HG03135 (cell line): ENCODE measurements around the gene SLC6A2.
"Not testable (repeated sequence)": the region's sequence is repeated elsewhere in the genome, so short reads cannot be mapped to it uniquely, and the experiment has no call there.

Experiments
- ATAC-seq: cut with Tn5 transposase; IDR thresholded peaks from one replicate; pipeline ENCODE4 v1.9.1; 2021; ENCODE audit warnings: mild to moderate bottlenecking, moderate library complexity; ENCODE audit not compliant: unreplicated experiment

Gene SLC6A2

DNA sequence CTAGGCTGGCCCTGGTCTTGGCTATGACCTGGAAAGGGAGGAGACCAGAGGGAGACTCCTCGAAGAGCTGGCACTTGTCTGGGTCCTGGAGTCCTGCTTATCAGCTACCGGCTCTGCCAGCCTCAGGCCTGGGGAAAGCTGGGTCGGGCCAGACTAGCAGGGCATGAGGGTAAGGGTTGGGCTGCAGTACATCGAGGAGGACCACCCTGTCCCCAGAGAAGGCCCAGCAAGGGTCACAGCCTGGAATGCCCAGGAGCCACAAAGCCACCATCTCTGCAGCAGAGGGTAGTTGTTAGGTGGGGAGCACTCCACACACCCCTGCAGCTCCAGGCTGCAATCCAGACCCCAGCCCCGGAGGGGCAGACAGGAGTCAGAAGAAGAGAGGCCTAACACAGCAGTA lies 54.0 kb downstream of the SLC6A2 start:
- no peak for ATAC-seq

- no peak for ATAC-seq
Observed at GRCh38 chr16:55710466-55710865, 54.7 kb downstream of the SLC6A2 start.

GRCh38 chr16:55711959-55712876 lies 56.4 kb downstream of the SLC6A2 start:
- ATAC-seq, result peak; percentile 73

- no peak for ATAC-seq
Observed at GRCh38 chr16:55713103-55713502, 57.3 kb downstream of the SLC6A2 start.

DNA sequence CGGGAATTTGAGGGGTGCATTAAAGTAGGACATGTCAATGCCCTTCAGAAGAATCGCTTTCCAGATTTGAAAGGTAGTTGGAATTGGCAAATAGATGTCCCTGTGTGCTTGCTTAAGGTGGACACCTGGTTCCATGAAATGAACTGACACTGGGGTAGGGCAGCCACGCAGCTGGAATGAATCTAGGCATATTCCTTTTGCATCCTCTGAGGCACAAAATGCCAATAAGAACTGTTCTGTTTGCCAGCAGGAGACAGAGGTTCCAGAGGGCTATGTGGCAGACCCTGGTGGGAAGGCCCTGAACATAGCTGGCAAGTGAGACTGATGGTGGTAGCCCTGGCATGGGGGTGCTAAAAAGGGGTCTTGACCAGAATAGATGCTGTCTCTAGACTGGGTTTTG lies 61.5 kb downstream of the SLC6A2 start:
- ATAC-seq, result no peak

DNA sequence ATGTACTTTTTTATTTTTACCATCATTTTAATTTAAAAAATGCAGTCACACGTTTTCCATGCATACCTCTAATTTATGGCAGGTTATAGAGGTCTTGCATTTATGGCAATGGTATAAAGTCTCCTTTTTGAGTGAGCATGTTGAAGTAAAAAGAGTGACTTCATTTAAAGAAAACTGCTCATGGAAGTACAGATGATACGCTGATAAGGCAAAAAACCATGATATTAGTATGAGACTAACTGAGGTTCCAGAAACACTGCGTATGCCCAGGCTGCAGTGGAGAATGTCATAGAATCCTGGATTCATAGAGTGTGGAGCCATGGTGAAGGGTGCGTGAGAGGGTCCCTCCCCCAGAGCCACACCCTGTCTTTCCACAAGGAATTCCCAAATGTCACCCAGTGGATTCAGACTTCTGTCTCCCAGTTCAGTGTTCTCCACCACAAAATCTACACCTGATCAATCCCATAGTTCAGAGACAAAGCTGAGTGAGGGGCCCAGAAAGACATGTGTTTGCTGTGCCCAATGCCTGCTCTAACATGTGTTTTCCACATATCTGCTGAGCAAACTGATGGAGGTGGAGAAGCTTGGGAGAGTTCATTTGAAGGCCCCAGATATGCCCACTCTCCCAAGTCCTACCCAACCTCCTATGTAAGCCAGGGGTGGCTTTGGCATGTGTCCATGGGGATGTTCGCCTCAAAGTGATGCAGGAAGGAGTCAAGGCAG lies 69.4 kb downstream of the SLC6A2 start:
- ATAC-seq, result no peak

GRCh38 chr16:55728797-55729196 lies 73.0 kb downstream of the SLC6A2 start:
- ATAC-seq, result no peak

DNA sequence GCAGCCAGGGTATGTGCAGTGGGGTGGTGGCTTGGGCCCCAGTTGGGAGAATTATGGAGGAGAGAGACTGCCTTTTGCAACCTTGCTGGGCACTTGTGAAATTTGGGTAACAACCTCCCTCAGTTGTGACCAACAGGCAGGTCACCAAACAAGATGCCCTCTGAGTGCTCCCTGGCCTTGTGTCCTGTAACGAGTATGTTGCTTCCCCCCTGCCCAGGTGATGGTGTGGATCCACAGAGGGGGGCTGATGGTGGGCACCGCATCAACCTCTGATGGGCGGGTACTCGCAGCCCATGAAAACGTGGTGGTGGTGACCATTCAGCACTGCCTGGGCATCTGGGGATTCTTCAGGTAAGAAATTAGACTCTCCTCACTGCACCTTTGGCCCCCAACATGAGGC lies 74.3 kb downstream of the SLC6A2 start:
- no peak for ATAC-seq

DNA sequence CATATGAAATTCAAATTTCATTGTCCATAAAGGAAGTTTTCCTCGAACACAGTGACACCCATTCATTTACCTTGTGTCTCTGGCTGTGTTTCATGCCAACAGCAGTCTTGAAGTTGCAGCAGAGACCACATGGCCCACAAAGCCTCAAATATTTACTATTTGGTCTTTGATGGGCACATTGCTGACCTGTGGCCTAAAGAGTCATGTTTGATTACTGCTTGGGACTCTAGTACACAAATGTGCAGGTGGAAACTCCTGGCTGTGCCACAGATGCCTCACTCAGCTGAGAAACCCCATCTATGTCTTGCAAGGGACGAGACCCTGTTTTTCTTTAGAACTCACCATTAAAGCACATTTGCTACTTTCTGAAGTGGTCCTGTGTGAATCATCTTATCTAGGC lies 76.7 kb downstream of the SLC6A2 start:
- ATAC-seq, result no peak

DNA sequence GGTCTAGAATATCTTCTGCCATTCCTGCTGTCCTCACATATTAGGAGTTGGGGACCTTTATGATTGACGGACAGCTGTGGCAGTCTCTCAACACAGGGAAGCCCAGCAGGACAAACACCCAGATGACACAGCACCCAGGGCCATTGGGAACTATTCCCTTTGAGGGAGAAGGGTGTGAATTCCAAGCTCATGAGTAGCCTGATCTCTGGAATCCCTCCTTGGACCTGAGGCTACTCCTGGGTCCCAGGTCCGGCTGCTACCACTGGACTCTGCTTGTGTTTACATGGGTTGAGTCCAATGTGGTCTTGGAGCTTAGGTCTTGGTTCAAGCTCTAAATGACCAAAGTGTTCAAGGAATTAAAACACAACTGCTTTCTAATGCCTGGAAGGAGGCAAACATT lies 78.9 kb downstream of the SLC6A2 start:
- no peak for ATAC-seq

DNA sequence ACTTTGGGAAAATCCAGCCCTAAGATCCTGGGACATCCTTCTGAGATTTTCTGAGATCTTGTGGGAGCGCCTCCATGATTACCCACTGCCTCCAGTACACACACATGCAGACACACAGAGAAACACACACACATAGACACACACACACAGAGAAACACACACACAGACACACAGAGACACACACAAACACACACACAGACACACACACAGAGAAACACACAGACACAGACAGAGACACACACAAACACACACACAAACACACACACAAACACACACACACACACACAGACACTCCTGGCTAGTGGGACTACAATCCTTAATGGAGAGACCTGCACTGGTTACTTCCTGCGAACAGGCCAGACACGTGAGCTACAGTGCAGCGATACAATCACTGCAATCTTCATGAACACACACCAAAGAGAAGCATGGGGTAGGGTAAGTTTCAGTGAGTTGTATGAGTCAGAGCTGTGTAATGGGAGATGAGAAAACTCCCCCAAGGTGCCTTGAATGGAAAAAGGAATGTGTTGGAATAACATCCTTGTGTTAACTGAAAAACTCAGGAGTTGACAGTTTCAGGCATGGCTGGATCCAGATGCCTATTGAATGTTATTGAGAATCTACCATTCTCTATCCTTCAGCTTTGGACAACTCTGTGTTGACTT lies 79.5 kb downstream of the SLC6A2 start:
- no peak for ATAC-seq

DNA sequence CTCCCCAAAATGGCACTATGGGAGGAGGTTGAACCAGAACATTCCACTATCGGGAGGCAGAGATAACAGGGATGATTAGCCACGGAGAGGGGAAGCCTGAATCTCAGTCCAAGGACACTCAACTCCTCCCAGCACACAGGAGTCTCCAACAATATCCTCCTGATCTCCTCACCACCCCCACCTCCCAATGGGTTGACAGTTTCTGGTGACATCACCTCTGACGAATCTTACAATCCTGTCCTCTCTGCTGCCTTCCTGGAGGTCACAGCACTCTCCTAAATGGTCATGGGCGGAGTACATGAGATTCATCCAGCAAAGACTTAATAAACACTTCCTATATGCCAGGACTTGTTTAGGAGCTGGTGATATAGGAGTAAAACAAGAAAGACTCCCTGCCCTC lies 80.9 kb downstream of the SLC6A2 start:
- ATAC-seq, result no peak

DNA sequence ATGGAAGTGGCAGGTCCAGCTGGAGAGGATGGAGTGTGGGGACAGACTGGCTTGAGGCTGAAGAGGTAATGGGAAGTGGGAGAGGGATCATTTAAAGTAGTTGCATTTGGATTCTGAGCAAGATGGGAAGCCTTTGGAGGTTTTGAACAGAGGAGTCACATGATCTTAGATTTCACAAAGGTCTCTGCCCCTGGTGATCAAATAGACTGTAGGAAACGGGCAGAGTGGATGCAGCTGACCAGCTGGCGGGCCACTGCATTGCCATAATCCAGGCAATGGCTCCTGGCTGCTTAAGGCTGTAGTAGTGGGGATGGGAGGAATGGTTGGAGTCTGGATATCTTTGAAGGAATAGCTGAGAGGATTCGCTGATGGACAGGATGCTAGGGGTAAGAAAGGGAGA lies 81.5 kb downstream of the SLC6A2 start:
- ATAC-seq, result no peak

DNA sequence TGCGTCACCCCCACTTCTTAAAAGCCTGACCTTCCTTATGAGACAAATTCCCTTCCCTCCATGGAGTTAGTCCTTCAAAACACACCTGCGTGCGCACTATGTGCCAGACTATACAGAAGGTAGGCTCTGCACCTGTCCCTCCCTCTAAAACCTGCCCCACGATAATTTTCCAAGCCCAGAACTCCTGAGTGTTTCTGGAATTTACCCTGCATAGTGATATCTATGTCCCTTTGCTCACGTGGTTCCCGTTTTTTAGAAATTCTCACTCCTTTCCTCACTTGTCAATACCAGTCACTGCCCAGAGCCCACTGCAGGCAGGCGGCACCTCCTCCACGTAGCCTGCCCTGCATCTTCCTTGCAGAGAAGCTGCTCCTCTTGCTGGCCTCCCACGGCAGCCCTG lies 82.2 kb downstream of the SLC6A2 start:
- no peak for ATAC-seq

DNA sequence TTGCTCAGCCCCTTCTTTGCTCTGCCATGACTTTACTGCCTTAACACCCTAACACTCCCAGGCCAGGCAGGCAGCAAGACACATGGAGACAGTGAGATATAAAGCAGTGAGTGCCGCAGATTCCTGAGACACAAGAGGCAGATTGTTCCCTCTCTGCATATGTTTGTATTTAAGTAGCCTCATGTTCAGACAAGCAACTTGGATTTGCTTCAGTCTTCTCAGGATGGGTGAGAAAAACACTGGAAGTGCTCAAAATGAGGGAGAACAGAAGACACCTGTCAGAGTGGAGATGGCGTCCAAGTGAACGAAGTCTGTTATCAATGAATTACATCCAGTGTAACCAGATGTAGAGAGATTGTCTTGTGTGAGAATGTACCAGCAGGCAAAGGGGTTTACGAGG lies 90.3 kb downstream of the SLC6A2 start:
- ATAC-seq, result no peak

GRCh38 chr16:55747785-55748184 lies 92.0 kb downstream of the SLC6A2 start:
- no peak for ATAC-seq

DNA sequence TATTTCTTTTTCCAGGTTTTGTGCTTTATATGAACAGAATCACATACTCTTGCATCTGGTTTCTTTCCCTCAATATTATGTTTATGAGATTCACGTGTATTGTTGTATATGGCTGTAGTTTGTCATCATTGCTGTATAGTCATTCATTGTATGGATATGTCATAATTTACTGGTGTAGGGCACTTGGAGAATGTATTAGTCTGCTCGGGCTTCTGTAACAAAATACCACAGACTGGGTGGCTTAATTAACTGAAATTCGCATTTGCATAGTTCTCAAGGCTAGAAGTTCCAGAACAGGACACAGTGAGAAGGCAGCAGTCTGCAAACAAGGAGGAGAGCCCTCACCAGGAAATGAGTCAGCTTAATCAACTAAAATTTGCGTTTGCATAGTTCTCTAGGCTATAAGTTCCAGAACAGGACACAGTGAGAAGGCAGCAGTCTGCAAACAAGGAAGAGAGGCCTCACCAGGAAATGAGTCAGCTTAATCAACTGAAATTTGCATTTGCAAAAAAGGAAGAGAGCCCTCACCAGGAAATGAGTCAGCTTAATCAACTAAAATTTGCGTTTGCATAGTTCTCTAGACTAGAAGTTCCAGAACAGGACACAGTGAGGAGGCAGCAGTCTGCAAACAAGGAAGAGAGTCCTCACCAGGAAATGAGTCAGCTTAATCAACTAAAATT lies 96.8 kb downstream of the SLC6A2 start:
- ATAC-seq, result not testable (repeated sequence)

GRCh38 chr16:55753145-55753631 lies 97.4 kb downstream of the SLC6A2 start:
- ATAC-seq, result not testable (repeated sequence)
